Prostate gland (tissue), 2 donors: ENCODE data around the gene DLG2.

Experiments
- POLR2A ChIP-seq: fragments of 450-650 bp; IDR thresholded peaks from one replicate; pipeline ENCODE4 v1.6.1; 2016; ENCODE audit warnings: antibody characterized with exemption, mild to moderate bottlenecking
- TF ChIP-seq, protein P1 (sequence below), 4 experiments: fragments of 200-600 bp in 2 of 4; fragments of 450-650 bp in 2 of 4; sonication (generic) in 2 of 4; IDR thresholded peaks; 1 replicate in 3 of 4; 2 replicates in 1 of 4; pipeline ENCODE4 v1.5.1; 2016 to 2019; ENCODE audit warnings: antibody characterized with exemption in 4 of 4, mild to moderate bottlenecking in 2 of 4, moderate library complexity in 2 of 4

DNA sequence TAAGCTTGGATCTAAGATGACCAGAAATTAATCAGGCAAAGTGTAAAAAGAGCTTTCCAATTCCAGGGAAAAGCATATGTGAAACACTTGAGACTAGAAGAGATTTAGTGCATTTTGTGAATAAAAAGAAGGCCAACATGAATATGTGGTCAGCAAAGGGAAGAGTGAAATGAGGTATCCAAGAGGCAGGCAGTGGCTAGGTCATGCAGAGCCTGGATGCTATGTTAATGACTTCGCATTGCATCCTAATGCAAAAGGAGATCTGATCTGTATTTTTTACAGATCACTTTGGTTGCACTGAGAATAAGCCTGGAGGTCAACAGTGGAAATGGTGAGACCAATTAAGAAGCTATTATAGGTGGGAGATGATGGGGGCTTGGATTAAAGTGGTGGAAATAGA is 1699.7 kb downstream of the DLG2 start:
- TF ChIP-seq, protein P1, sequence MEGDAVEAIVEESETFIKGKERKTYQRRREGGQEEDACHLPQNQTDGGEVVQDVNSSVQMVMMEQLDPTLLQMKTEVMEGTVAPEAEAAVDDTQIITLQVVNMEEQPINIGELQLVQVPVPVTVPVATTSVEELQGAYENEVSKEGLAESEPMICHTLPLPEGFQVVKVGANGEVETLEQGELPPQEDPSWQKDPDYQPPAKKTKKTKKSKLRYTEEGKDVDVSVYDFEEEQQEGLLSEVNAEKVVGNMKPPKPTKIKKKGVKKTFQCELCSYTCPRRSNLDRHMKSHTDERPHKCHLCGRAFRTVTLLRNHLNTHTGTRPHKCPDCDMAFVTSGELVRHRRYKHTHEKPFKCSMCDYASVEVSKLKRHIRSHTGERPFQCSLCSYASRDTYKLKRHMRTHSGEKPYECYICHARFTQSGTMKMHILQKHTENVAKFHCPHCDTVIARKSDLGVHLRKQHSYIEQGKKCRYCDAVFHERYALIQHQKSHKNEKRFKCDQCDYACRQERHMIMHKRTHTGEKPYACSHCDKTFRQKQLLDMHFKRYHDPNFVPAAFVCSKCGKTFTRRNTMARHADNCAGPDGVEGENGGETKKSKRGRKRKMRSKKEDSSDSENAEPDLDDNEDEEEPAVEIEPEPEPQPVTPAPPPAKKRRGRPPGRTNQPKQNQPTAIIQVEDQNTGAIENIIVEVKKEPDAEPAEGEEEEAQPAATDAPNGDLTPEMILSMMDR (IDR thresholded peaks at IDR 0.05): no peak
- TF ChIP-seq POLR2A: no peak
